Activated CD8-positive, alpha-beta memory T cell treated with anti-CD3 and anti-CD28 coated beads for 48 hours (primary cell): ENCODE results near the gene PRPF39.
"Not testable (repeated sequence)": the region's sequence is repeated elsewhere in the genome, so short reads cannot be mapped to it uniquely, and the experiment has no call there.

Experiments used
- DNase-seq, 3 experiments: peaks; one replicate each; pipeline ENCODE4 v3.0.0-alpha.2; 2020; ENCODE audit warnings: low read depth in 2 of 3, low spot score in 2 of 3

Gene PRPF39

GRCh38 chr14:45135659-45136395 is 51.9 kb downstream of the PRPF39 start, which contains the start of gene FANCM:
FANCM (plus strand) TSS chr14:45135930; CDS start chr14:45136032, 102 bp downstream.
- peak; percentile 31 to 72 (median 62) for DNase-seq

GRCh38 chr14:45136399-45136798 is 52.5 kb downstream of the PRPF39 start:
- DNase-seq, result no peak

DNA sequence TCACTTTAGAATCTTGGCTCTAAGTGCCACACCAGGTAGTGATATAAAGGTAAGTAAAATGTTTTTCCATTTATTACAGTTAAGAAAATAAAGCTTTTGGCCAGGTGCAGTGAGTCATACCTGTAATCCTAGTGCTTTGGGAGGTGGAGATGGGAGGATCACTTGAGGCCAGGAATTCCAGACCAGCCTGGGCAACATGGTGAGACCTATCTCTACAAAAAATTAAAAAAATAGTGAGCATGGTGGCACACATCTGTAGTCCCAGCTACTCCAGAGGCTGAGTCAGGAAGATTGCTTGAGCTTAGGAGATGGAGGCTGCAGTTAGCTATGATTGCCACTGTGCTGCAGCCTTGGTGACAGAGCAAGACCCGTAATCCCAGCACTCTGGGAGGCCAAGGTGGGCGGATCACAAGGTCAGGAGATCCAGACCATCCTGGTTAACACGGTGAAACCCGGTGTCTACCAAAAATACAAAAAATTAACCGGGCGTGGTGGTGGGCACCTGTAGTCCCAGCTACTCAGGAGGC is 56.8 kb downstream of the PRPF39 start:
- no peak for DNase-seq

DNA sequence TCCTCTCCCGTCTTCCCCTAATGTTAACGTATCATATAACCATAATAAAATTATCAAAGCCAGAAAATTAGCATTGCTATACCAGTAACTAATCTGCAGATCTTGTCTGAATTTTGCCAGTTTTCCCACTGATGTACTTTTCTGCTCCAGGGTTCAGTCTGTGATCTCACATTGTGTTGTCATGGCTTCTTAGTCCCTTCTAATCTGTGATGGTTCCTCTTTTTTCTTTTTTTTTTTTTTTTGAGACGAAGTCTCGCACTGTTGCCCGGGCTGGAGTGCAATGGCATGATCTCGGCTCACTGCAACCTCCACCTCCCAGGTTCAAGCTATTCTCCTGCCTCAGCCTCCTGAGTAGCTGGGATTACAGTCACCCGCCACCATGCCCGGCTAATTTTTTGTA is 58.2 kb downstream of the PRPF39 start:
- DNase-seq, result not testable (repeated sequence)

DNA sequence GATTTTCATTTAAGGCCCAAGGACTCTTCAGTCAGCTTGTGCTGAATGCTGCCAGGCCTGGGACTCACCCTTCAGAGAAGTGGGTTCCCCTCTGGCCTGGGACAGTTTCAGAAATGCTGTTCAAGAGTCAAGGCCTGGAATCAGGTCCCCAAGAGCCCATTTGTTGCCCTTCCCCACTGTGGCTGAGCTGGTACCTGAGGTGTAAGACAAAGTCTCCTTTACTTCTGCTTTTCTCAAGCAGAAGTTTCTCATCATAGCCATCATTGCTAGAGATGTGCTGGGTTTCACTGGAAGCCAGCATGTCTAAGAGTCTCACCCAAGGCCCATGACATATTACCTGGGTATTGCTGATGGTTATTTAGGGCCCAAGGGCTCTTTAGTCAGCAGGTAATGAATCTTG is 60.7 kb downstream of the PRPF39 start:
- DNase-seq, result no peak

- no peak for DNase-seq
Observed at GRCh38 chr14:45145214-45145613, 61.3 kb downstream of the PRPF39 start.

DNA sequence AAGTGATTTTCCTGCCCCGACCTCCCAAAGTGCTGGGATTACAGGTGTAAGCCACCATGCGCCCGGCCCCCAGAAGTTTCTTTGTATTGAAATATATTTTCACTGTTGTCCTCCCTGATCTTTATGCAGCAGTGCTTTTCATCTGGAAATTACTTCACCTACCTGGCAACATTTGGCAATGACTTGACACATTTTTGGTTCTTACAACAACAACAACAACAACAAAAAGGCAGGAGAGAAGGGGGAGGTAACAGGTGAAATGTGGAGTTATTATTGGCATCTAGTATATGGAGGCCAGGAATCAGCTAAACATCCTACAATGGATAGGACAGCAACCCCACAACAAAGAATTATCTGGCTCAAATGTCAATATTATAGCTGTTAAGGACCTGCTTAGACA is 65.7 kb downstream of the PRPF39 start:
- DNase-seq, result no peak

DNA sequence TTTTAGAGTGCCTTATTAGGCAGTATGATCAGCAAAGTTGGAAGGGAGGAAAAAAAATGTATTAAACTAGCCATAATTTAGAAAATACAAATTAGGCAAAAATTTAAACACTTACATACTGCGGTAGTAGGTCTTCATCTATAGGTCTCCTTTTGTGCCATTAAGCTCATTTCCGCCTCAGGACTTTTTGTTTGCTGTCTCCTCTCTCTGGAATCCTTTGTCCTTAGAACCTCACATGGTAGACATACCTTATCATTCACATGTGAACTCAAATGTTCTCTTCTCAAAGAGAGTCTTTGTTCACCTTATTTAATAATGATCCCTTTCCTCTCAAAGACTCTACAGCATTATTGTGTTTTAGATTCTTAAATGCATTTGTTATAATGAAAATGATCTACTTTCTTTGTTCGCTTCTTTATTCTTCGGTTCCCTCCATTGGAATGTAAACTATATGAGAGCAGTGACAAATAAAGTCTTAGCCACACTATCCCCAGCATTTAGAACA is 66.5 kb downstream of the PRPF39 start:
- DNase-seq, result no peak

DNA sequence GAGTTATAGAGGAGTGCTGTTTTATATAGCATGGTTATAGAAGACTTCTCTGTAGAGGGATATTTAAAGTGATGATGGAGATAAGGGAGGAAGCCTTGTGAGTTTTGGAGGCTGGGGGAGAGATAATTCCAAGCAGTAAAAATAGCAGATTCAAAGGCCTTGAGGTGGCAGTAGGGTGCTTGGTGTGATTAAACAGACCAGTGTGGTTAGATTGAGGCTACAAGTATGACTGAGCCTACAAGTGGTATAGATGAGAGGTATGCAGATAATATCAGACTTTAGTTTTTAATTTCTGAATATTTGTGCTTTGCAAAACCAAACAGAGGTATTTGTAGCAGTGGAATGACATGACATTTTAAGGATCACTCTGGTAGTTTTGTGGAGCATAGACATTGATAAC is 72.2 kb downstream of the PRPF39 start:
- DNase-seq, result no peak
